ENCODE measurements around the gene TXLNB.

DNA sequence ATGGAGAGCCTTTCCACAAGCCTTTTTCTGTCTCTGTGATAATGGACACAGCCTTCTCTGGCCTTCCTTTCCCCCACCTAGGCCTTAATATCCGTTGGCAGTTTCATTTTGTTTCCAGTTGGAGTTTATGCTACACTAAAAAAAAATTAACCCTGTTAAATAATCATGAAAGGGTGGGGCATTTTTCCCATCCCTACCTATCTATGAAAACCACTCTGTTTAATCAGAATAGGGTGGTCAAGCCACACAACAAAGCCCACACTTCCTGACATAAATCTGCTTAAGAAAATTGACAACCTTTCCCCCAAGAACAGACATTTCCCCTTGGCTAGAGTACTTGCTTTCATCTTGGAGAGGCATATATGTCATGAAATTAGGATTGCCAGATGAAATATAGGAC, 14.2 kb downstream of the TXLNB start:
- no peak for TF ChIP-seq POLR2AphosphoS5 (IDR thresholded peaks at IDR 0.05)
- TF ChIP-seq POLR2A (IDR thresholded peaks at IDR 0.05): no peak
- TF ChIP-seq, protein P1, sequence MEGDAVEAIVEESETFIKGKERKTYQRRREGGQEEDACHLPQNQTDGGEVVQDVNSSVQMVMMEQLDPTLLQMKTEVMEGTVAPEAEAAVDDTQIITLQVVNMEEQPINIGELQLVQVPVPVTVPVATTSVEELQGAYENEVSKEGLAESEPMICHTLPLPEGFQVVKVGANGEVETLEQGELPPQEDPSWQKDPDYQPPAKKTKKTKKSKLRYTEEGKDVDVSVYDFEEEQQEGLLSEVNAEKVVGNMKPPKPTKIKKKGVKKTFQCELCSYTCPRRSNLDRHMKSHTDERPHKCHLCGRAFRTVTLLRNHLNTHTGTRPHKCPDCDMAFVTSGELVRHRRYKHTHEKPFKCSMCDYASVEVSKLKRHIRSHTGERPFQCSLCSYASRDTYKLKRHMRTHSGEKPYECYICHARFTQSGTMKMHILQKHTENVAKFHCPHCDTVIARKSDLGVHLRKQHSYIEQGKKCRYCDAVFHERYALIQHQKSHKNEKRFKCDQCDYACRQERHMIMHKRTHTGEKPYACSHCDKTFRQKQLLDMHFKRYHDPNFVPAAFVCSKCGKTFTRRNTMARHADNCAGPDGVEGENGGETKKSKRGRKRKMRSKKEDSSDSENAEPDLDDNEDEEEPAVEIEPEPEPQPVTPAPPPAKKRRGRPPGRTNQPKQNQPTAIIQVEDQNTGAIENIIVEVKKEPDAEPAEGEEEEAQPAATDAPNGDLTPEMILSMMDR (IDR thresholded peaks at IDR 0.05): no peak

Measured in prostate gland (tissue), 2 donors.